Activated CD4-positive, alpha-beta memory T cell treated with anti-CD3 and anti-CD28 coated beads for 36 hours (primary cell): ENCODE measurements around the gene CD160. TPM values are rescaled to one million over a fixed set of nuclear protein-coding genes. Genes with fewer than 3 reads are reported as not detected.

Experiments
- CTCF ChIA-PET: fragments of 350-600 bp; sonication (Branson Sonifier 250); formaldehyde crosslinking; loops from one replicate; lab custom pipeline; 2021; ENCODE audit warnings: antibody characterized with exemption, inconsistent platforms; lab: Charles Lee
- POLR2A ChIA-PET: fragments of 350-600 bp; sonication (Branson Sonifier 250); formaldehyde crosslinking; loops from one replicate; lab custom pipeline; 2021; ENCODE audit warnings: antibody characterized with exemption; lab: Charles Lee
- DNase-seq: peaks from one replicate; pipeline ENCODE4 v3.0.0-alpha.2; 2020
- H3K27ac Mint-ChIP-seq: one replicate; pipeline ENCODE4 v1.8.0; 2021; ENCODE audit warnings: mixed read lengths
- H3K27me3 Mint-ChIP-seq: one replicate; pipeline ENCODE4 v1.8.0; 2021; ENCODE audit warnings: mixed read lengths
- H3K36me3 Mint-ChIP-seq: one replicate; pipeline ENCODE4 v1.8.0; 2021; ENCODE audit warnings: mixed read lengths
- H3K4me1 Mint-ChIP-seq: one replicate; pipeline ENCODE4 v1.8.0; 2021; ENCODE audit warnings: low read depth, mixed read lengths
- H3K4me3 Mint-ChIP-seq: one replicate; pipeline ENCODE4 v1.8.0; 2021; ENCODE audit warnings: mild to moderate bottlenecking, mixed read lengths
- H3K9me3 Mint-ChIP-seq: one replicate; pipeline ENCODE4 v1.8.0; 2021; ENCODE audit warnings: mixed read lengths
- intact Hi-C: fragments of 100-400 bp; cut with micrococcal nuclease; formaldehyde crosslinking; loops from one replicate; pipeline ENCODE4 v1.15.1; 2023
- total RNA-seq, 2 experiments: library from RNA; stranded (reverse); gene quantifications; one replicate each; pipeline ENCODE4 v1.2.3, GENCODE V29; 2021

Gene CD160
- total RNA-seq, 2 experiments from 2014 or later, result 0.14 to 0.31 TPM

DNA sequence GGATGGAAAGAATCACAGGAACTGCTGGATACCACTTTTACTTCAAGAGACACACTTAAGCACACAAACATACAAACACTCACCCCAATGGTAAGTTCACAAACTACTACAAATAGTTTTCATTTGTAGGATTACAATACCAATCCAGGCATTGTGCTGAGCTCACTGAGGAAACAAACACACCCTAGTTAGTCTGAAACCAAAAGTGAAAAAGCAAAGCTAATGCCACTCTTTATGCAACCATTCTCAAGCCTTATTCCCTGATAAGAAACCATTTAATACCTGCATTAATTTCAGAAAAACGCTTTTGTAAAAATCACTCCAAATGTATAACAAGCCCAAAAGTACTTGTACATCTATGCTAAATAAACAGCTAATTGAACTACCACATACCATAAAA is 66.2 kb downstream of the CD160 start:
- H3K27me3 Mint-ChIP-seq, result no peaks in the 10 kb centered on the region
- no peak overlapping the region for H3K27ac Mint-ChIP-seq
- peaks cover 14% of the 10 kb centered on the region for H3K36me3 Mint-ChIP-seq
- DNase-seq, result no peak
- CTCF ChIA-PET, result interaction anchor here (0.9 to 1.1 kb wide), 3 partner anchors 13 to 60 kb away, joined by 3 to 4 read pairs (median 4); partner anchors contain the start of gene NUDT17
- intact Hi-C loops, result no loop called here
- no peaks in the 10 kb centered on the region for H3K9me3 Mint-ChIP-seq
- POLR2A ChIA-PET, result interaction anchor here (0.6 kb wide), 1 partner anchor 10 kb away, joined by 3 read pairs; no protein-coding TSS in a partner anchor
- peaks cover 27% of the 10 kb centered on the region for H3K4me1 Mint-ChIP-seq
- H3K4me3 Mint-ChIP-seq, result no peak overlapping the region

GRCh38 chr1:145786271-145786670 is 67.0 kb downstream of the CD160 start:
- peaks cover 27% of the 10 kb centered on the region for H3K4me1 Mint-ChIP-seq
- H3K27me3 Mint-ChIP-seq, result no peaks in the 10 kb centered on the region
- peaks cover 10% of the 10 kb centered on the region for H3K36me3 Mint-ChIP-seq
- no peak overlapping the region for H3K27ac Mint-ChIP-seq
- CTCF ChIA-PET, result interaction anchor here (0.9 to 1.1 kb wide), 3 partner anchors 13 to 59 kb away, joined by 3 to 4 read pairs (median 4); partner anchors contain the start of gene NUDT17
- no peak overlapping the region for H3K4me3 Mint-ChIP-seq
- no peak for DNase-seq
- intact Hi-C loops, result no loop called here
- POLR2A ChIA-PET, result no interaction called here
- H3K9me3 Mint-ChIP-seq, result no peaks in the 10 kb centered on the region

DNA sequence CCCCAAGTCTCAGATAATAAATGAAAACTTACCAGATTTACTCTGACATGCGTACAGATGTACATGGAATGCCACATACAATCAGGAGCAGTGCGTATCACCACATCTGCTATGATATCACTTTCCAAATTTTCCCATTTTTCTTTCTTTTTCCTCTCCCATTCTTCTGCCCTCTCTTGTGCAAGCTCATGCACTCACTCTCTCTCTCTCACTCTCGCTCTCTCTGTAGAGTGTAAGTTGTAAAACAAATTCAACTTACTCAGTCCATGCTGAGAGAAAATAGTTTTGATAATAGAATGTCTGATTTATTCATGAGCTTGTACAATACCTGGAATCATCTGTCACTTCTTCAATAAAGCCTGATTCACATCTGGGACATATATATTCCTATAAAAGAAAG is 69.3 kb downstream of the CD160 start:
- Mint-ChIP-seq H3K9me3 (no peaks in the 10 kb centered on the region), H3K27me3 (no peaks in the 10 kb centered on the region), H3K27ac (no peak overlapping the region), H3K4me1 (peaks cover 35% of the 10 kb centered on the region), H3K4me3 (no peak overlapping the region), H3K36me3 (peaks cover 15% of the 10 kb centered on the region)
- intact Hi-C loops, result no loop called here
- POLR2A ChIA-PET, result no interaction called here
- no peak for DNase-seq
- CTCF ChIA-PET, result no interaction called here

Other genes with a start within 250 kb of the CD160 start
- 10 to 100 TPM; 22.7 to 24.9 TPM for gene GPR89A, start 111.5 kb upstream of the CD160 start, total RNA-seq
- not detected for gene PDZK1, start 12.1 kb upstream of the CD160 start, total RNA-seq
- 10 to 100 TPM; 10.1 TPM for gene RNF115, start 104.6 kb downstream of the CD160 start, total RNA-seq
- 10 to 100 TPM; 27.3 to 28.9 TPM for gene POLR3C, start 104.7 kb downstream of the CD160 start, total RNA-seq
- gene NUDT17, start 126.1 kb downstream of the CD160 start, total RNA-seq, result 1 to 10 TPM; 2.8 to 3.8 TPM
- gene PIAS3, start 139.6 kb downstream of the CD160 start, total RNA-seq, result 10 to 100 TPM; 17.8 to 17.9 TPM
- gene ANKRD35, start 166.4 kb downstream of the CD160 start, total RNA-seq, result under 1 TPM; 0.24 to 0.36 TPM
- gene ITGA10, start 190.6 kb downstream of the CD160 start, total RNA-seq, result 1 to 10 TPM; 1.0 to 1.1 TPM
- 10 to 100 TPM; 22.8 to 25.6 TPM for gene PEX11B, start 199.2 kb downstream of the CD160 start, total RNA-seq
- gene RBM8A, start 208.0 kb downstream of the CD160 start, total RNA-seq, result 100 to 1,000 TPM; 275 to 277 TPM
- gene LIX1L, start 238.5 kb downstream of the CD160 start, total RNA-seq, result 10 to 100 TPM; 46.6 to 47.8 TPM
- 1 to 10 TPM; 4.6 to 4.7 TPM for gene ANKRD34A, start 245.1 kb downstream of the CD160 start, total RNA-seq
- gene POLR3GL, start 245.2 kb downstream of the CD160 start, total RNA-seq, result 10 to 100 TPM; 27.3 to 30.9 TPM